GM12891 (cell line): ENCODE measurements around the gene SP1.

Experiments
- PAX5 ChIP-seq: IDR thresholded peaks from 2 replicates; pipeline ENCODE4 v1.6.1; 2011; ENCODE audit warnings: low read length, moderate library complexity, mild to moderate bottlenecking; ENCODE audit not compliant: insufficient read depth, severe bottlenecking
- POLR2A ChIP-seq: IDR thresholded peaks from 2 replicates; pipeline ENCODE4 v1.6.1; 2011; ENCODE audit warnings: low read depth, low read length, control low read depth
- POLR2AphosphoS5 ChIP-seq: IDR thresholded peaks from 2 replicates; pipeline ENCODE4 v1.6.1; 2011; ENCODE audit warnings: low read depth, low read length, control low read depth
- SPI1 ChIP-seq: IDR thresholded peaks from 2 replicates; pipeline ENCODE4 v1.6.1; 2011; ENCODE audit warnings: low read depth, low read length, control low read depth
- TAF1 ChIP-seq: IDR thresholded peaks from 2 replicates; pipeline ENCODE4 v1.6.1; 2011; ENCODE audit warnings: low read depth, low read length, control low read depth

GRCh38 chr12:53402871-53403270, 22.9 kb downstream of the SP1 start:
- TF ChIP-seq POLR2A: no peak
- no peak for TF ChIP-seq TAF1
- no peak for TF ChIP-seq SPI1
- no peak for TF ChIP-seq POLR2AphosphoS5
- TF ChIP-seq PAX5: no peak
